Glutamatergic neuron (in vitro differentiated cells): ENCODE data around the gene B4GALNT3. TPM values are rescaled to one million over a fixed set of nuclear protein-coding genes. Genes with fewer than 3 reads are reported as not detected.

ENCODE experiments used
- DNase-seq: peaks from one replicate; pipeline ENCODE4 v3.0.0; 2022
- H3K27ac Mint-ChIP-seq: one replicate; pipeline ENCODE4 v1.8.0; 2020; ENCODE audit warnings: mild to moderate bottlenecking, mixed read lengths, inconsistent platforms; ENCODE audit not compliant: unreplicated experiment
- H3K27me3 Mint-ChIP-seq: one replicate; pipeline ENCODE4 v1.8.0; 2020; ENCODE audit warnings: mild to moderate bottlenecking, moderate library complexity, mixed read lengths, inconsistent platforms; ENCODE audit not compliant: unreplicated experiment
- H3K36me3 Mint-ChIP-seq: one replicate; pipeline ENCODE4 v1.8.0; 2020; ENCODE audit warnings: mild to moderate bottlenecking, mixed read lengths, inconsistent platforms; ENCODE audit not compliant: unreplicated experiment
- H3K4me1 Mint-ChIP-seq: one replicate; pipeline ENCODE4 v1.8.0; 2020; ENCODE audit warnings: mild to moderate bottlenecking, low read depth, mixed read lengths, inconsistent platforms; ENCODE audit not compliant: unreplicated experiment
- H3K4me3 Mint-ChIP-seq: one replicate; pipeline ENCODE4 v1.8.0; 2020; ENCODE audit warnings: mild to moderate bottlenecking, mixed read lengths, inconsistent platforms; ENCODE audit not compliant: unreplicated experiment
- H3K9me3 Mint-ChIP-seq: one replicate; pipeline ENCODE4 v1.8.0; 2020; ENCODE audit warnings: mild to moderate bottlenecking, moderate library complexity, mixed read lengths, inconsistent platforms; ENCODE audit not compliant: unreplicated experiment
- total RNA-seq: library from RNA; stranded (reverse); fragmentation: NEBNext Ultra II Directional; extraction: Animal tissue kit (Norgen Biotek cat#: 25700); gene quantifications from one replicate; pipeline ENCODE4 v1.2.1, GENCODE V29; 2021; ENCODE audit not compliant: unreplicated experiment
- TF ChIP-seq, protein P1 (sequence below): fragments of 200-600 bp; sonication (generic); IDR thresholded peaks from one replicate; pipeline ENCODE4 v1.5.0; 2021; ENCODE audit not compliant: partially characterized antibody, unreplicated experiment

The B4GALNT3 gene
- total RNA-seq, 1 donor from 2014 or later: 3.3 TPM

DNA sequence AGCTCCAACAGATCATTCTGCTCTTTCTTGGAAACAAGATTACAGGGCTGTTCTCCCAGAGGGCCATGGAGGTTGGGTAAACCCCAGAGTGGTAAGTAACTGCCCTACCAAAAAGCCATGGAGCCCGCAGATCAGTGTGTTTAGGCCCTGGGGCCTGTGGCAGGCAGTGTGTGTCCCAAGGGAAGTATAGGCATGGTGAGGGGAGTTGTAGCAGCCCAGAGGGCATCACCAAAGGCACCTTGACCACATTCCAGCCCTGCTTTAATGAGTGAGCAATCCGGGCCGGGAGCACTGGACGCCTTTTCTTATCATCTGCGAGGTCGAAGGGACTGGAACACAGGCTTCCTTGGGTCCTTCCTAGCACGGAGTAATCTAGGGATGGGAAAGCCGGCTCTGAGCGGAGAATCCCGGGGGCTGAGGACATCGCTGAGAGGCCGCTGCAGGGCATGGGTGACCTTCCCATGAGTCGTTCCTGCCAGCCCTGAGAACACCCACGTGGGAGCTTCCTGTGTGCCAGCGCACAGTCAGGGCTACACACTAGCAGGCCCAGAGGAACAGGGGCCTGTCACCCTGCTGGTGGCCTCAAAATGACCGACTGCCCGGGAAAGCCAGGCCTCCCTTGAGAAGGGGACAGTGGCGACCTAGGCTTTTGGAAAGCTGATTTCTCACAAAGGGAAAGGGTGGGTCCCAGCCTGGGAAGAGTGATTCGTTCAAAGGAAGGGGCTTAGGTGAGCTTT lies 112.2 kb downstream of the B4GALNT3 start:
- DNase-seq: no peak
- TF ChIP-seq, protein P1, sequence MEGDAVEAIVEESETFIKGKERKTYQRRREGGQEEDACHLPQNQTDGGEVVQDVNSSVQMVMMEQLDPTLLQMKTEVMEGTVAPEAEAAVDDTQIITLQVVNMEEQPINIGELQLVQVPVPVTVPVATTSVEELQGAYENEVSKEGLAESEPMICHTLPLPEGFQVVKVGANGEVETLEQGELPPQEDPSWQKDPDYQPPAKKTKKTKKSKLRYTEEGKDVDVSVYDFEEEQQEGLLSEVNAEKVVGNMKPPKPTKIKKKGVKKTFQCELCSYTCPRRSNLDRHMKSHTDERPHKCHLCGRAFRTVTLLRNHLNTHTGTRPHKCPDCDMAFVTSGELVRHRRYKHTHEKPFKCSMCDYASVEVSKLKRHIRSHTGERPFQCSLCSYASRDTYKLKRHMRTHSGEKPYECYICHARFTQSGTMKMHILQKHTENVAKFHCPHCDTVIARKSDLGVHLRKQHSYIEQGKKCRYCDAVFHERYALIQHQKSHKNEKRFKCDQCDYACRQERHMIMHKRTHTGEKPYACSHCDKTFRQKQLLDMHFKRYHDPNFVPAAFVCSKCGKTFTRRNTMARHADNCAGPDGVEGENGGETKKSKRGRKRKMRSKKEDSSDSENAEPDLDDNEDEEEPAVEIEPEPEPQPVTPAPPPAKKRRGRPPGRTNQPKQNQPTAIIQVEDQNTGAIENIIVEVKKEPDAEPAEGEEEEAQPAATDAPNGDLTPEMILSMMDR: no peak
- H3K27ac Mint-ChIP-seq: peak overlapping the region; percentile 33
- H3K27me3 Mint-ChIP-seq: peaks cover 3% of the 10 kb centered on the region
- peaks cover 4% of the 10 kb centered on the region for H3K9me3 Mint-ChIP-seq
- peaks cover 20% of the 10 kb centered on the region for H3K4me1 Mint-ChIP-seq
- H3K4me3 Mint-ChIP-seq: no peak overlapping the region
- H3K36me3 Mint-ChIP-seq: no peaks in the 10 kb centered on the region

DNA sequence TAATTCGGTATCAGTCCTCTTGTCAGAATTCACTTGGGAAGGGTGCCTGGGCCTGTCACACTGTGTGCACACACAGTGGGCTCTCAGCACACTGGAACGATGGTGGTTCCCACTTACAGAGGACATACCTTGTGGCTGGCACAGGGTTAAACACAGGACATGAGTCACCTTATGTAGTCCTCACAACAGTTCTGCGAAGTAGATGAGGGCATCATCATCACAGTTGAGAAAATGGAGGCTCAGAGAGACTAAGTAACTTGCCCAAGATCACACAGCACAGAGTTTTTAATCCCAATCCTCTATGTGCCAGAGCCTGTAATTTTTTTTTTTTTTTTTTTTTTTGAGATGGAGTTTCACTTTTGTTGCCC lies 112.8 kb downstream of the B4GALNT3 start:
- H3K4me3 Mint-ChIP-seq: no peak overlapping the region
- peaks cover 3% of the 10 kb centered on the region for H3K27me3 Mint-ChIP-seq
- peaks cover 4% of the 10 kb centered on the region for H3K9me3 Mint-ChIP-seq
- H3K27ac Mint-ChIP-seq: no peak overlapping the region
- DNase-seq: no peak
- peaks cover 20% of the 10 kb centered on the region for H3K4me1 Mint-ChIP-seq
- no peaks in the 10 kb centered on the region for H3K36me3 Mint-ChIP-seq
- TF ChIP-seq, protein P1: no peak

DNA sequence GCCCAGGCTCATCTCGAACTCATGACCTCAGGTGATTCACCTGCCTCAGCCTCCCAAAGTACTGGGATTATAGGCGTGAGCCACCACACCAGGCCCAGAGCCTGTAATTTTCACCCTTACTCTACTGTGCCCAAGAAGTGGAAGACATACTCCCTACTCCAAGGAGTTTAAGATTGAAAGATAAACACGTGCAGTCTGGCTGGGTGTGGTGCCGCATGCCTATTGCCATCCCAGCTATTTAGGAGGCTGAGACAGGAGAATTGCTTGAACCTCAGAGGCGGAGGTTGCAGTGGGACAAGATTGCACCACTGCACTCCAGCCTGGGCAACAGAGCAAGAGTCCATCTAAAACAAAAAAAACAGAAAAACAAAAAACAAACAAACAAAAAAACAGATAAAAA lies 113.5 kb downstream of the B4GALNT3 start:
- H3K4me1 Mint-ChIP-seq: peaks cover 22% of the 10 kb centered on the region
- H3K36me3 Mint-ChIP-seq: no peaks in the 10 kb centered on the region
- no peak for DNase-seq
- H3K4me3 Mint-ChIP-seq: no peak overlapping the region
- peaks cover 7% of the 10 kb centered on the region for H3K9me3 Mint-ChIP-seq
- peaks cover 3% of the 10 kb centered on the region for H3K27me3 Mint-ChIP-seq
- H3K27ac Mint-ChIP-seq: no peak overlapping the region
- TF ChIP-seq, protein P1: no peak

DNA sequence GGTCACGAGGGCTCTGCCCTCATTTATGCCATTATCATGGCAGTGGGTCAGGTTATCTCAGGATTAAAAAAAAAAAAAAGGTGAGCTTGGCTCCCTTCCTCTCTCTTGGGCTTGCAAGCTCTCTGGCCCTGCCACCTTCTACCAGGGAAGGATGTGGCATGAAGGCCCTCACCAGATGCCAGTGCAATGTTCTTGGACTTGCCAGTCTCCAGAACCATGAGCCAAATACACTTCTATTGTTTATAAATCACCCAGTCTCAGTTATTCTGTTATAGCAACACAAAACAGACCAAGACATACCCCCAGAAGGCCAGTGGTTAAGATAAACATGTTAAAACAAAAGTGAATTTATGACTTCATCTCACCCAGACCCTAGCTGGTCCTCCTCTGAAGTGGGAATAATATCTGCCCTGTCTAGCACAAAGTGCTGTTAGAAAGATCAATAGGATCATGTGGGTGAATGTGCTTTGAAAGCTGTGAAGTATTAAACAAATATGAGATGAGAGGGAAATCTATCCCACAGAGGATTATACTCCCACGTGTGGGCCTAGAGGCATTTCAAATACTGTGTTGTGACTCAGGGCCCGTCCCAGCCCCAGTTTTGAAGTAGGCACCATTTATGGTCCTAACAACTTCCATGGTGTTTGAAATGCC lies 114.9 kb downstream of the B4GALNT3 start:
- H3K36me3 Mint-ChIP-seq: no peaks in the 10 kb centered on the region
- peaks cover 33% of the 10 kb centered on the region for H3K4me1 Mint-ChIP-seq
- H3K4me3 Mint-ChIP-seq: peak overlapping the region; percentile 15
- peak overlapping the region; percentile 91 for H3K27ac Mint-ChIP-seq
- no peak for DNase-seq
- TF ChIP-seq, protein P1: no peak
- H3K9me3 Mint-ChIP-seq: peaks cover 7% of the 10 kb centered on the region
- no peaks in the 10 kb centered on the region for H3K27me3 Mint-ChIP-seq

DNA sequence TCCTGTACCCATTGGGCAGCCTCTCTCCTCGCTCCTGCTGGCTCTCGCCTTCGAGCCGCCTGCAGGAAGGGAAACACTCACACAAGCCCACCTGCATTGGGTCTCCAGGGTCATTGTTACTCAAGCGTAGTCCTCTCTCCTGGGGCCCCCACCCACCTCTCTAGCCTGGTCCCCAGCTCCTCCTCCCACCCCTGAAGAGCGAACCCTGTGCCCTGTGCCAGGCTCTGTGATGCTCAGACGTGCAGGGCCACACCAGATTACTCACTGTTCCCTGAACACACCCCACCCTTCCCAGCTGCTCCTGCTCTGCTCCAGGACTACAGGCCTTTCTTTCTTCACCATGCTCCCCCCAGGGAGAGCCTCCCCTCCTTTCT lies 115.4 kb downstream of the B4GALNT3 start:
- Mint-ChIP-seq H3K27me3 (no peaks in the 10 kb centered on the region), H3K4me3 (peak overlapping the region; percentile 15), H3K4me1 (peaks cover 37% of the 10 kb centered on the region), H3K27ac (peak overlapping the region; percentile 91), H3K36me3 (no peaks in the 10 kb centered on the region), H3K9me3 (peaks cover 7% of the 10 kb centered on the region)
- DNase-seq: no peak
- TF ChIP-seq, protein P1: no peak
